ENCODE data around the gene LIMA1.
"Not testable (repeated sequence)": the region's sequence is repeated elsewhere in the genome, so short reads cannot be mapped to it uniquely, and the experiment has no call there.

Gene LIMA1

DNA sequence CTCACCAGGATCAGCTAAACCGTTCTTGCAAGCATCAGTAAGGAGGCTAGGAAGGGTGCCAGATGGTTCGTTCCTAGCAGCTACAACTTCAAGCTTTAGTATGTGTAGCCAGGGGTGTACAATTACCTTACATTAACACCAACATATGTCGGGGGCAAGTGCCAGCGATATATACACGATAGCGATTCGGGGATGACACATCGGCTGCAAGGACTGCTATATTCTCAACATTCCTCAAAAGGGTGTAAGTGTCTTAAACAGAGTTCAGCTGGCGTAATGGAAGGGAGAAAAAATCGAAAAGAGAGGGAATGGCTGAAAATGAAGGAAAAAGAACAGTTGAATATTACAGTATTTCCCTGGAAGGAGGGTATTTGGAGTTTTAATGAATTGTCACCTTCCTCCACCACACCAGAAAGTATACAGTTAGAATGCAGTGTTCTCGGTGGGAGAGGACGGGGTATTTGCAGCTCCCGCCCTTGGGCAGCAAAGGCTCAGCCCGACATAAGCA lies 545 bp downstream of the LIMA1 start:
- FAIRE-seq, result no peak

DNA sequence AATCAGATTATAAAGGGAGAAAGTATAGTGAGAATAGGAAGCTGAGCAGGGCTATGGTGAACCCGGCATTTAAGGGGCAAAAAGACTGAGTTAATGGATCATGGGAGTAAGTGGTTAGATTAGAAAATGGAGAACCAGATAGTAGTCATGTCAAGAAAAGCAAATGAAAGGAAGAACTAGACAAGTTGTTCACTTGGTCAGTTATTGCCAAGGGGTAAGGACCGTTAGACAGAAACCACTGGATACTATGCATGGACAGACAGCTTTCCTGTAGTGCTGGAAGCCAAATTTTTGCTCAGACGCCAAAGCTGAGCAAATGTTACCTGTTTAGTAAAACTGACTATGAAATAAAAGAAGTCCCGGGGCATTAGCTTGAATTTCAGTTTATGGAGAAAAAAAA lies 3.8 kb downstream of the LIMA1 start:
- FAIRE-seq, result no peak

DNA sequence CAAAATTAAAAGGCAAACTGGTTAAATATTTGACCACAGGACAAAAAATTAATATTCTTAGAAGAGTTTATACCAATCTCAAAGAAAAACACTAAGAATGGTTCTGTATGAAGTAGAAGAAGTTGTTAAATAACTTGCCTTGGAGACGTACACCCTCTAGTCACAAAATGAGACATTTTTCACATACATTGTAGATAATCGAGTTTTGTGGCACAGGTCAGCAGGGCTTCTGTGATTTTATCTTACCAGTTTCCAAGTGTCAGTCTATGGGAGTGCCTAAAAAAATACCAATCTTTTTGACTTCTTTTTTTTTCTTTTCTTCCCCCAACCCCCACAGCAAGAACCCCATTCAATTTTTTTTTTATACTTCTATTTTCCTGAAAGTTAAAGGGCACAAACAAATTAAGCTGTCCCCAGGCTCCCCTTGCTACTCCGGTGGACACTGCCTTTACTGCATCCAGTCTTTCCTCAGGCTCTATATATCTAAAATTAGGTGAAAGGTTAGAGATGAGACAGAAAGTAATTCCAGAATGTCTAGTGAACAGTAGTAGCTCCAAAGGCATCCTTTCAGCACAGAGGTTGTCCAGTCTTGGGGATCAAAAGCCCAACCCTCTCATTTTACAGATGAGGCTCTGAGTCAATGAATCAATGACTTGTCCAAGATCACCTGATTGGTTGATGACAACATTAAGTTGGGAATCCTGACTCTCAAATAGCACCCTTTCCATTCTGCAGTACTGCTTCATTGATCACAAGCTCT lies 6.2 kb downstream of the LIMA1 start:
- no peak for FAIRE-seq

DNA sequence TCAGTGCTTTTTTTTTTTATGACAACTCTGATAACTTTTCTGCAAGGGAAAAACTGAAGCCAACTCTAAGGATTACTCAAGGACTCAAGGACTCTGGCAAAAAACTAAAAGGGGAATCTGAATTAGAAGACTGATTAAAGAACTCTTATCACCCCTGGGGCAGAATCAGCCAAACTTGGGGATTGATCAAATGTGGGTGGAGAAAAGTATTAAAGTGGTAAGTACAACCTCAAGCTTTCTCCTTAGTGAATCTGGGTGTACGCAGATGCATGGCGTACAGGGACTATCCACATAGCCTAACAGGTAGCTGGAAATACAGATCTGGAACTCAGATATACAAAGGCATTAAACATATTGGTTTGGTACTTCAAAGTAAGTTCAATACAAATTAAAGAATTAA lies 7.3 kb downstream of the LIMA1 start:
- no peak for FAIRE-seq

DNA sequence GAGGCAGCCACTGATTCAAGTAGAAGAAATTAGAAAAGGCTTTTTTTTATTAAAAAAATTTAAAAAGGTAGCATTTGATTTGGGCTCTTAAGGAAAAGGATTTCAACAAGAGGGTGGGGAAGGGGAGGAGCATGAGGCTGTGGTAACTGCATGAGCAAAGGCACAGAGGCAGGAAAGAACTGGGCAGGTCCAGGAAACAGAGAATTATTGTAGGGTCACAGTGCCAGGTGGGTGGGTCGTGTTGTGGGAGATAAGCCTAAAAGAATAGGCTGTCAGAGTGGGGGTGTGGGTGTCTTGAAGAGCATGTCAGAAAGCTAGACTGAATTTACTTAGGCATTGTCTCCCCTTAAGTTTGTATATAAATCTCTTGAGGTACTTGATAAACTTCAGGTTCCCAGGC lies 7.8 kb downstream of the LIMA1 start:
- FAIRE-seq, result peak; percentile 24

DNA sequence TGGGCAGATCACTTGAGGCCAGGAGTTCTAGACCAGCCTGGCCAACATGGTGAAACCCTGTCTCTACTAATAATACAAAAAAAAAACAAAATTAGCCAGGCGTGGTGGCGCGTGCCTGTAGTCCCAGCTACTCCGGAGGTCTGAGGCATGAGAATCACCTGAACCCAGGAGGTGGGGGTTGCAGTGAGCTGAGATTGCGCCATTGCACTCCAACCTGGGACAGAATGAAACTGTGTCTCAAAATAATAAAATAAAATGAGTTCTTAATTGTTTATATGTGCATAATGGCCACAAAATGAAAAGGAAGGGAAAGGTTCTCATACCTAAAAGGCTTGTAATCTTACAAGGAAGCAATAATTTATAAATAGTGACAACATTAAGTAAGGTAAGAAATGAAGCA lies 8.2 kb downstream of the LIMA1 start:
- not testable (repeated sequence) for FAIRE-seq

DNA sequence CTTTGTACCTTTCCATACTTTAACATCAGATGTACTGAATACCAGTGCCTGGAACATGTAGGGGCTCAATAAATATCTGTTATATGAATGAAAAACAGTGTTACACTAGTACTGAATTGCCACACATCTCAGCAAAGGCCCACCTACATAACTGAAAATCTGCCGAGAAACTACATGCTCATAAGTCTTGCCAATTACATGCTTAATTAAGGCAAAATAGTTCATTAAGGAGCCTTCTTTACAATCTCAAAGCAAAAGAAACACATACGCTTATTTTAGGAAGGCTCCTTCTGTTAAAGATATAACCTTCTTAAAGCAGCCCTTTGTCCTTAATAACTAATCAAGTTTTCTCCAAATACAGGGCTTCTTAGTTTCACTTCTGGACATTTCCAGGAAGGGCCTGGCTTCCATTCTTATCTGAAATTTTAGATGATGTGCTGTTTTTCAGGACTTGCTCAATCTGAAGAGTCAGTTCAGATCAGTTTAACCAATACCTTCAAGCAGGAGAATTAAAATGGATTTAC lies 11.5 kb downstream of the LIMA1 start:
- FAIRE-seq, result no peak

DNA sequence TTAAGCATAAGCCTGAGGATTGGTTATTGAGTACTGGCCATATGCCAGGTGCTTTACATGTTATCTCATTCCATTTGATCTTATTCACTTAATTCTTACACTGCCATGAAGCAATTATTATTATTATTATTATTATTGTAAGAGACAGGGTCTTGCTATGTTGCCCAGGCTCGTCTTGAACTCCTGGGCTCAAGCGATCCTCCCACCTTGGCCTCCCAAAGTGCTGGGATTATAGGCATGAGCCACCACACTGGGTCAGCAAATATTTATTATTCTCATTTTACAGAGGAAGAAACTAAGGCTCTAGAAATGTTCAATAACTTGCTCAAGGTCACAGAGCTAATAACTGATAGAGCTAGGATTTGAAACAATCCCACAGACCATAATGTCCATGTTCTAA lies 14.8 kb downstream of the LIMA1 start:
- FAIRE-seq, result no peak

DNA sequence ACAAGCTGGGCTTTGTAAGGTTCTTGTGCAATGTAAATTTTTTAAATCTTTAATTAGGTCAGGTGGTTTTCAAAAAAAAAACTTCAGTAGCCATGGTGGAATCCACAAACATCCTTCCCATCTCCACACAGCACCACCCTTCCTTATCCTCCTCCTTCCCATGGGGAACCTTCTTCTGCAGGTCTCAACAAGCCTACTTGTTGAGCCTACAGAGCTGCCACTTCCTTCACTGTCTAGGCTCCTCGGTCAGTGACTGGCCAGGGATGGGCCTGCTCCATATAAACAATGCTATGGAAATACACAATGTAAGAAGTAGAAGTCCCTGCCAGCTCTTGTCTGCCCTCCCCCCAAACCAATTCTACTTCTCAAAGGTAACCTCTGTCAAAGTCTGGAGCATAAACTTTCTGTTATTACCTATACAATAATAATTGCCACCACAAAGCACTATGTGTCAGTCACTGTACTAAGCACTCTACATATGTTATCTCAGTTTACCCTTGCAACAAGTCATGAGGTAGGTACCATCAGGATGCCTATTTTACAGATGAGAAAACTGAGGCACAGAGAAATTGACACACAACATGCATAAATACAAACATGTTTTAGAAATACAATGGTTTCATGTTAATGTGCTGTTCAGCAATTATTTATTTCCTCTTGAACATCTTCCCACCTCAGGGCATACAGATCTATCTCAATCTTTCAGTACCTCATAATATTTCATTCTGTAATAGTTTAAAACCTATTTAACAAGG lies 17.4 kb downstream of the LIMA1 start:
- FAIRE-seq, result no peak

DNA sequence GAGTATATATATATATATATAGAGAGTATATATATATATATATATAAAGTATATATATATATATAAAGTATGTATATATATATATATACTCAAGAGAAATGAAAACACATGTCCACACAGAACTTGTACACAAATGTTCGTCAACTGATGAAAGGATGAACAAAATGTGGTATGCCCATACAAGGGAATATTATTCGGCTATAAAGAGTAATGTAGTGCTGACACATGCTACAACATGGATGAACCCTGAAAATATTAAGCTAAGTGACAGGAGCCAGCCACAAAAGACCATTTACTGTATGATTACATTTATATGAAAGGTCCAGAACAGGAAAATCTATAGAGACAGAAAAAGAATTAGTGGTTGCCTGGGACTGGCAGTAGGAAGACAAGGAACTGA lies 19.5 kb downstream of the LIMA1 start:
- no peak for FAIRE-seq

DNA sequence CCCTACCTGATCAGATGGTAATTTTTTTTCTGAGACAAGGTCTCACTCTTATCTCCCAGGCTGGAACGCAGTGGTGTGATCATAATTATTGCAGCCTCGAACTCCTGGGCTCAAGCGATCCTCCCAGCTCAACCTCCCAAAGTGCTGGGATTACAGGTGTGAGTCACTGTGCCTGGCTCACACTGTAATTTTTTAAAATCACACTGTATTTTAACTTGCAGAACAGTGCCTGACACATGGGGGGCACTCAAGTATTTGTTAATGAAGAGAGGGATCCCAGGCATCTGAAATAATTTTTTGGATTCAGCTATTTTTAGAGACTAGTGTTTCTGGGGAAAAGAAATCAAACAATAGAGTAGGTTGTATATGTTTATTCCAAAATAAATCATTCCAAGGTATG lies 21.7 kb downstream of the LIMA1 start:
- FAIRE-seq, result no peak

DNA sequence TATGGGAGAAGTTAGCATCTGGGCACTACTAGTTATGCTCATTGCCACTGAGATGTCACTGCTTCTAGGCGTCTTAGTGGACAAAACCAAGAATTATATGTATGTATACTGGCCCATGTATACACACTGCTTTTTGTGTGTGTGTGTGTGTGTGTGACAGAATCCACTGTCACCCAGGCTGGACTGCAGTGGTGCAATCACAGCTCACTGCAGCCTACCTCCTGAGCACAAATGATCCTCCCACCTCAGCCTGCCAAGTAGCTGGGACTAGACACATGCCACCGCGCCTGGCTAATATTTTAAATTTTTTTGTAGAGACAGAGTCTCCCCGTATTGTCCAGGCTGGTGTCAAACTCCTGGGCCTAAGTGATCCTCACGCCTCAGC lies 25.2 kb downstream of the LIMA1 start:
- FAIRE-seq, result no peak

DNA sequence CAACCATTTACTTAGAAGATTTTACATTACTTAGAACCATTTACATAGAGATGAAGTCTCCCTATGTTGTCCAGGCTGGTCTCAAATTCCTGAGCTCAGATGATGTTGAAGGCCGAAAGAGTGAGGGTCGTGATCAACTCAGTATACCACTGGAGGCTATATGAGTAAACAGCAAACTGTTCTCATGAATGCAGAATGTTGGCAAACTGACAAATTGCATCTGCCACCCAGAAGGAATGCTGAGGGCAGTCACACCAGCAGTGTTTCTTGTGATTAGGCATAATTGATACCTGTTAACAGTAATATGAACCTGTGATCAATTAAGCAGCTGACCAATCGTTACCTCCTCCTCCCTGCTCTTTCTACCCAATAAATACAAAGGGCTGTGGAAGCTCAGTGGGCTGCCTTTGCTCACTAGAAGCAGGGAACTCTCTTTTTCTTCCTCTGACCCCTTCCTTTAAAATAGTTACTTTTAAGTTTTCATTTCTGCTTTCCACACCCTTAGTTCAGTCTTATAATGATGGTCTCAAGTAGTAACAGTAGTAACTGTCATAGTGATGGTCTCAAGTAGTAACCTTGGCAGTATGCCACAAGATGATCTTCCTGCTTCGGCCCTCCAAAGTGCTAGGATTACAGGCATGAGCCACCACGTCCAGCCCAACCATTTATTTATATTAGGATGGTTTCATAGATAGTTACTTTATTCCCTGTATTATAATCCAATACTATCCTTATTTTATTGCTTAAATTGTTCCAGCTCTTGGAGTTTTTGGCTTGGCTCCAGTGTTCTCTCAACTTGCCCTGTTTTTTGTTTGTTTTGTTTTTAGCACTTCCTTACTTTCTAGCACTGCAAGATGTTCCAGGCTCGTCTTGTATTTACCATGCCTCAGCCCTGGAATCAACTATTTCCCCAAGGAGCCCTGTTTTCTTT lies 25.8 kb downstream of the LIMA1 start:
- no peak for FAIRE-seq

DNA sequence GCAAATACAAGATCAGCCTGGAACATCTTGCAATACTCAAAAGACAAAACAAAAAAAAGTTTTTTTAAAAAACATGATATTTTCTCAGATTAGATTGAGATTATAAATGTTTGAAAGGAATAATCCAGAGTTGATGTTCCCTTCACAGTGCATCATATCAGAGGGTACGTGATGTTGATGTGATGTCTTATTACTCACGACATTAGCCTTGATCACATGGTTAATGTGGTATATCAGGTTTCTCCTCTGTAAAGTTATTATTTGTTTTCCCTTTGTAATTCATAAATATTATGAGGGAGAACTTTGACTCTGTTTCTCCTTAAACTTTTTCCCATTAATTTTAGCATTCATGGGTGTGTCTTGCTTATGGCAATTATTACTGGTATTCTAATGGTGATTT lies 26.6 kb downstream of the LIMA1 start:
- FAIRE-seq, result no peak

DNA sequence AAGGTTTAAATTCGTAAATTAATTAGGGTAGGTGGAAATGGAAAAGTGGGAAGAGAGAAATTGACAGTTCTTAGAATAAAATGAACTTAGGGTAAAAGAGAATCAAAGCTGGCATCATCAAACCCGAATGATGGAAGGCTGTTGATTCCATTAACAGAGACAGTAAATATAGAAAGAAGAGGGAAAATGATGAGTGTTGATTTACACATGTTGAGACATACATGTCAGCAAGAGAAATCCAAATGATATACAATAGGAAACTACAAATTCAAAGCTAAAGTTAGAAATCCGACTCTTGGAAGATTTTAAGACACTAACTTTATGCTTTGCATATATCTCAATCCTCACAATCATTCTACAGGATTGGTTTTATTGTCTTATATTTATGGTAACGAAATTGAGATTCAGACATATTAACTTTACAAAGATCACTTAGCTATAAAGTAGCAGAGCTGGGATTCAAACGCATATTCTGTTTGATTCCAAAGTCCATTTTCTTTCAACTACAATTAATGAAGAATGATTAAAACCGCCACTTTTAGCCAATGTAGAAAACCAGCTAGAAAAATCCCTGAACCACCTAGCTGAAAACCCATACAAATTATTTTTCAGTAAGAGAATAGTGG lies 30.2 kb downstream of the LIMA1 start:
- FAIRE-seq, result no peak

DNA sequence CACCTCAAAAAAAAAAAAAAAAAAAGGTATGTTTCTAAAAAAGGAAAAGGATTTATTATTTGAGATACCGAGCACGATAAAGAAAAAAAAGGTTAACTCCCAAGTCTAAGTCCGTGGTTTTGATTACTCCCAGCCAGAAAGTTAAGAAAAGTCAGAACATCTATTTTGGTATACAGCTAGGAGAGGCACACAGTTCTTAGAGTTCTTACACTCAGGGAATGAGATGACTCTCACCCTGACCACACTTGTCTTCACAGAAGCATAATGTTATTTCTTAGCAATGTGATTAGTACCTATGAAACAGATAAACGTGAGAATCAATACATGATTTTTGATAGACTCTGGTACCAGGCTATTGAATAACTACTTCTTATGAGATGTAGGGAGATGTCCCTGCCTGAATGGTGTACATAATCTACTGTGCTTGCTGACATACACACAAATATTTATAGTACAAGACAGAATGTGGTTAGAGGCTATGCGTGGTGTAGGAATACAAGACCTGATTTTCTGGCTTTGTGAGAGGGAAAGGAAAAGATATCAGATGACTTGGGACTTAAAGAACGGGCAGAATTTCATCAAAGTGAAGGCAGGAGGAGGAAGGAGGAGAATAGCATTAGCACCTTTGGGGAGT lies 31.6 kb downstream of the LIMA1 start:
- no peak for FAIRE-seq

DNA sequence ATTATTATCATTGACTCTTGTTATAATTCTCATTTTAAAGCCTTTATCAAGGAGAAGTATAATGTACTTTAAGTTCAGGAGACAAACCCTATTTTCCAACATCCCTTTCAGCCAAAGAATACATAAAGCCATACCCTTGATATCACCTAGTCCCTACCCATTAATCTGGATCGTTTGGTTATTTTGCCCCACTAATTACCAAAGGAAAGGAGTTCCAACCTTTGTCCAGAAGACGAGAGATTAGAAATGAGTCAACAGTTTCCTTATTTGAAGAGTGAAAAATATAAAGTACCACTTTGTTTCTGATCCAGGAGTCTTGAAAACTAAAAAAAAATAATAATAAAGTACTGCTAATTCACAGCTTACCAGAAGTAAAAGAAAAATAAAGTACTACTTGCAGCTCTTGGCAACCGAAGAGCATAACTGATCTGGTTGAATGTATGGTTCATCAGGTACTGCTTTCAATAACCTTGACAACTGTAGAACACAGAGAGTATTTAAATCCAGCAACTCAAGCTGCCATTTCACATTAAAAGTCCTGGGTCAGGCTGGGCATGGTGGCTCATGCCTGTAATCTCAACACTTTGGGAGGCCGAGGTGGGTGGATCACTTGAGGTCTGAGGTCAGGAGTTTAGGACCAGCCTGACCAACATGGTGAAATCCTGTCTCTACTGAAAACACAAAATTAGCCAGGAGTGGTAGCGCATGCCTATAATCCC lies 33.7 kb downstream of the LIMA1 start:
- FAIRE-seq, result no peak

DNA sequence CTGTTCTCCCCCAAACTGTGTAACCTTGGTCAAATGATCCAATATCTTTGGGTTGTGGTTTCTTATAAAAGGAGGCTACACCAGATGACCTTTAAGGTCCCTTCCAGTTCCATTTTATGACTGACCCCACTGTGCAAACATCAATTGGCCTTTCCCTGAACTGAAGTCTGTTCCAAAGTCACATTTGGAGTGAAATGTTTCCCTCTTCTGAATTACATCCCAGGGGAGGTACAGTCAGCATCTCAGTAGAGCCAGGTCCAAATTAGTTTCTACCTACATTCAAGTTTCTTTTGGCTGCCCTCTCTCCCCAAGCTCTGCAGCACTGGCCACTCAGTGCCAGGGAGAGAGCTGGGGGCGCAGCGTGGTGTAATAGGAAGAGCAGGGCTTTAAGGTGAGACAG lies 34.4 kb downstream of the LIMA1 start:
- no peak for FAIRE-seq

DNA sequence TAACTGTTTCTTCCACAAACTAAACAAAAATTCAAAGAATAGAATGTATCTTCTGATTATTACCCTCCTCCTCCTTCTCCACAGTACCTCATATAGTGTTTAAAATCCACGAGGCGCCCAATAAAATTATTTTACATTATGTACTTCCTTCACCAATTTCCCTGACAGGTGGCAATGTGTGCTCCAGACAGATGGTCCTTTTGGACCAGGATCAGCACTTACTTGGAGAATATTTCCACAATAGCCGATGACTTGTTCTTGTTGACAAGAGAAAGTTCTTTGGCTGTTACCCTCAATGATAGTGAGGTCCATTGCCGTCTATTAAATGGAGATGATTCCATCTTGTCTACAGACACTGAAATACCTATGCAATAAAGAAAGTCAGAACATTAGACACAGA lies 34.9 kb downstream of the LIMA1 start:
- FAIRE-seq, result no peak

DNA sequence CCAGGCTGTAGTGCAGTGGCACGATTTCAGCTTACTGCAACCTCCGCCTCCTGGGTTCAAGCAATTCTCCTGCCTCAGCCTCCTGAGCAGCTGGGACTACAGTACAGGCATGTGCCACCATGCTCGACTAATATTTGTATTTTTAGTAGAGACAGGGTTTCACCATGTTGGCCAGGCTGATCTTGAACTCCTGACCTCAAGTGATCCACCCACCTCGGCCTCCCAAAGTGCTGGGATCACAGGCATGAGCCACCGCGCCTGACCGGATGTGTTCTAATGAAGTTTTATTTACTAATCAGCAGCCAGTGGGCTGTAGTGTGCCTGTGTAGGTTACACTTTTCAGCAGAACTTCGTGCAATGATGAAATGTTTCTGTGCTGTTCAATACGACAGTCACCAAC lies 35.7 kb downstream of the LIMA1 start:
- not testable (repeated sequence) for FAIRE-seq
